Right forelimb (tissue), 1 donor: Measurements from ENCODE around the gene ABHD8.

Experiments used
- DNase-seq: peaks from one replicate; pipeline ENCODE4 v3.0.0-alpha.2; 2018

ABHD8 gene

GRCh38 chr19:17333611-17334413 lies 30.6 kb upstream of the ABHD8 start:
- no peak for DNase-seq

GRCh38 chr19:17332677-17333581 lies 29.7 kb upstream of the ABHD8 start:
- DNase-seq, result no peak

- no peak for DNase-seq
Measured at GRCh38 chr19:17332360-17332676, 29.1 kb upstream of the ABHD8 start.

- no peak for DNase-seq
Measured at GRCh38 chr19:17331045-17331558, 27.9 kb upstream of the ABHD8 start.

GRCh38 chr19:17330262-17331044 lies 27.2 kb upstream of the ABHD8 start:
- no peak for DNase-seq

DNA sequence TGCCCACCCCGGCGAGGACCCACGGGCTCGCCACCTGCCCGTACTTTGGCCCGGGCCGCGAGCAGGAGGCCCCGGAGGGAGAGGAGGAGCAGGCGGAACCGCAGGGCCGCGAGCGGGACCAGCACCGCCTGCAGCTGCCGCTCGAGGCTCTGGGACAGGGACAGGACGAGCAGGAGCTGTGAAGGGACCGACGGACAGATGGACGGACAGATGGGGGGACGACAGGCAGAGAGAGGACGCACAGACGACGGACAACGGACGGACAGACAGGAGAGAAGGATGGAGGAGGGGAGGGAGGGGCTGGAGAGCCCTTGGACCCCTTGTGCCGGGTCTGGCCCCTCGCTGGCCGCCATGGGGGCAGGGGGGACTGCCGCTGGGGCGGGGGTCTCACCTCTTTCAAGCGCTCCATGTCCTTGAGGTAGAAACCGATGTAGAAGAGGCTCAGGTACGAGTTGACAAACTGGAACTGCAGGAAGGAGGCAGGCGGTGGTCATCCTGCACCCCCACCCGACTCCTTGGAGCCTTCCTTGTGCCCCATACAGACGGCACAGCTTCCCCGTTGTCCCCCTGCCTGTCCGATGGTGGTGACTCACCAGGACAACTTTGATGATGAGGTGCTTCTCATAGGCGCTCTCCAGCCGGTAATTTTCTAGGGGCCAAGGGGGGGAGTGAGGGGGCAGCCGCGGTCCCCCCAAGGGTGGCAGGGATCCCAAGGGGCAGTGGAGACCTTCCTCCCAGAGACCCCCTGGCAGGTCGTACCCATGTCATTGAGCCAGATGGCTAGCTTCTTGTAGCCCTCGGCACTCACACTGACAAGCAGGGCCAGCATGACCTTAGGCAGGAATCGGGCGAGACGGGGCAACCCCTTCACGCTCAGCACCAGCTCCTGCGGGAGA lies 26.4 kb upstream of the ABHD8 start:
- no peak for DNase-seq

DNA sequence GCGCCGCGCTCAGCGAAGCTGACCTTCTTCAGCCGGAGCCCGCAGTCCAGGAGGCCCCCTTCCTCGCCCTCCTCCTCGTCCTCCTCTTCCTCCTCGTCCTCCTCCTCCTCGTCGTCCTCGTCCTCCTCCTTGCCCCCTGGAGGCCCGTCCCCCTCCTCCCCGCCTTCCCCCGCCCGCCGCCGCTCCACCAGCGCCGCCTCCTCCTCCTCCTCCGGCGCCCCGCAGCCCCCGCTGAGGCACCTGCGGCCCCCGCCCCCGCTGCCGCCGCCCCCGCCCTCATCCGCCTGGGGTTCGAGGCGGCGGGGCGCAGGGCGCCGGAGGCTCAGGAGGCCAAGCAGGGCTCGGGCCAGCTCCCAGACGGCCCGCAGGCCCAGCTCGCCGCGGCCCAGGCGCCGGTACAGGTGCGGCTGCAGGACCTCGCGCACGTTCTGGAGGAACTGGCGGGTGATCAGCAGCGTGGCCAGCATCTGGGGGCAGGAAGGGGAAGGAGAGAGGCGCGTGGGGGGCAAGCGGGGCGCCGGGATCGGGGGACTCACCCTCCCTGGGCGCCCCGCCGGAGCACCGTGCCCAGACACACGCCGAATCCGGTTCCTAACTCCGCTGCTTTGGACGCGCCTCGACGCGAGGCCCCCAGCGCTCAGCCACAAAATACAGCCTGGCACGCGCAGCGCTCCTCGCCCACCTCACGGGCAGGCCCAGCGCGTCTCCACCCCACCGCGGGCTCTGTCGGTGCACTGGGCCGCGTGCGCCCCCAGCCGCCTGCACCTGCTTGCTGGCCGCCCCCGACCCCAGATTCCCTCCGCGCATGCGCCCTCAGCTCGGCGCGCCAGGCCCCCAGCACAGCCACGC lies 25.5 kb upstream of the ABHD8 start:
- DNase-seq, result no peak

- peak; percentile 75 for DNase-seq
Measured at GRCh38 chr19:17327654-17328516, 24.7 kb upstream of the ABHD8 start.

DNA sequence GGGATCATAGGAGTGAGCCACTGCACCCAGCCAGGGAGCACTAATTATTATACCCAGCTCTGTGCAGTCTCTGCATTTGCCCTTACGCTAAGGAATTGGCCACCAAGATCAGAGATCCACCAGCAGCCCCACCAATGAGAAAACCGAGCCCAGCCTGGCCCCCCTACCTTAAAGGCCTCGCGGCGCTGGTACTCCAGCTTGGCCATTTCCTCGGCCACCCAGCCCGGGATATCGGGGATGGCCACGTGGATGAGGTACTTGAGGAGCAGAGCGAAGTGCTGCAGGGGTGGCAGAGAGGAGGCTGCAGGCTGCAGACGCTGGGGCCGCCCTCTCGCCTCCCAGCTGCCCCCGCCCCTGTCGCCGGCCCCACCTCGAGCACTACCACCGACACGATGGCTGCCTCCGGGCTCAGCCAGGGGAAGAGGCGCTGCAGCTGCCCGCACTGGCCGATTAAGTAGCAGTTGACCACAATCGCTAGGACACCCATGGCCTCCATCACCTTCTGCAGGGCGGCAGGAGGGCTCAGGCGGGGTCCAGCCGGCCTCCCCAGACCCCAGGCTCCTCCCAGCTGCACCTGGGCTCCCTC lies 23.9 kb upstream of the ABHD8 start:
- no peak for DNase-seq

DNA sequence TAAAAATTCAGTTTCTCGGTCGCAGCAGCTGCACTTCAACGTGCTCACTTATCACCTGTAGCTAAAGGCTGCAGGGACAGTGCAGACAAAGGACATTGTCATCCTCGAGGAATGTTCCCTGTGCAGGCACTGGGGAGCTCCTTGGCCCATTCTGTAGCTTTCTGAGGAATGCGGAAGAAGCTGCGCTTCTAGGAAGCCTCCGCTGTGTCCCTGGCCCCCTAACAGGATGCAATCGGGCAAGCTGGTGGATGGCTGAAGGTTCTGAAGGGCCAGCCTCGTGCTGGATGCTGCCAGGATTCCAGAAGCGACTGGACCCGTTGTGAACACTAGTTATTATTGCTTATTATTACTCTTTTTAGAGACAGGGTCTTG lies 23.4 kb upstream of the ABHD8 start:
- DNase-seq, result no peak

- no peak for DNase-seq
Measured at GRCh38 chr19:17325881-17326594, 22.8 kb upstream of the ABHD8 start.

- DNase-seq, result no peak
Measured at GRCh38 chr19:17325133-17325532, 21.9 kb upstream of the ABHD8 start.

- DNase-seq, result no peak
Measured at GRCh38 chr19:17324357-17325114, 21.3 kb upstream of the ABHD8 start.

GRCh38 chr19:17323964-17324332 lies 20.7 kb upstream of the ABHD8 start:
- DNase-seq, result no peak

GRCh38 chr19:17323300-17323963 lies 20.2 kb upstream of the ABHD8 start:
- DNase-seq, result no peak

GRCh38 chr19:17322854-17323253 lies 19.6 kb upstream of the ABHD8 start:
- no peak for DNase-seq

DNA sequence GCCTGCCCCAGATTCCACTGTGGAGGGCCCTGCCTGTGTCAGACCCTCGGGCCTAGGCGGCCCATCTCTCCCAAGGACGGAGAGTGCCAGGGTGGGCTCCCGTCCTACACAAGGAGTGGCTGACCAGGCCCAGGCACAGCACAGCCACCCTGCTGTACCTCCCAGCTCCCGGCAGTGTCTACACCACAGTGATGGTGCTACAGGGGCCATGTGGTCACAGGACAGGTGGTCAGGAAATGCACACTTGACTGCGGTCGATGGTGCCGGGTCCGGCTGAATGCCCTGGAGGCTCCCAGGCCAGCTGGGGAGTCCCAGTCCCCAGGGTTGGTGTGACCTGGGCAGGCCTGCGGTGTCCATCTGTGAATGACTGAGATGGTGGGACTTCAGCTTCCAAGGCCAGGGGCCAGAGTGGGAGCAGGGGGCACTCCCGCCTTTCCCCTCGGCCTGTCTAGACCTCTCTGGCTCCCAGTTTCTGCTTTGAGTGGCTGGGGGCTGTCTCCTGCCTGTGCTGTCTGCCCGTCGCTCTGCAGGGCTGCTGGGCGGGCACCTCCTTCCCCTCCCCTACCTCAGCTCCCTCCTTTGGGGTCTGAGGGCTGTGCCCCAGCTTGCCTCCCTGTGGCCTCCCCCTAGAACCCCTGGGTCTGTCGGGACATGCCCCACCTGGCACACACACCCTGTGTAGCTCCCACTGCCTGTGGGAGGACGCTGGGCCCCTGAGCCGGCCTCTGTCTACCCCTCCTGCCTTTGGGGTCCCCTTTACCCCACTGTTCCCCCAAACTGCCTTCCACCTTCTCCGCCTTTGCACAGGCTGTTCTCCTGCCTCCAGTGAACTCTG lies 18.6 kb upstream of the ABHD8 start:
- no peak for DNase-seq
